HepG2 (cell line): ENCODE data around the gene NRL. TPM values are rescaled to one million over a fixed set of nuclear protein-coding genes. Genes with fewer than 3 reads are reported as not detected.
A peak's percentile ranks its signal among the peaks of the same experiment; 100 is the strongest.

Experiments used
- ATF2 ChIP-seq: sonication (generic); formaldehyde crosslinking; IDR thresholded peaks from 2 replicates; pipeline ENCODE4 v1.4.0; 2020; ENCODE audit warnings: missing genetic modification reagents
- CENPT ChIP-seq: sonication (generic); formaldehyde crosslinking; IDR thresholded peaks from 2 replicates; pipeline ENCODE4 v1.8.0; 2022; ENCODE audit warnings: low read depth, mild to moderate bottlenecking, moderate library complexity, missing genetic modification reagents
- CHD4 ChIP-seq: fragments of 200-600 bp; sonication (generic); IDR thresholded peaks from 2 replicates; pipeline ENCODE4 v1.7.0; 2017; ENCODE audit warnings: mild to moderate bottlenecking, low read length, borderline replicate concordance
- DNMT1 ChIP-seq: sonication (generic); formaldehyde crosslinking; IDR thresholded peaks from 2 replicates; pipeline ENCODE4 v1.5.1; 2020; ENCODE audit warnings: mild to moderate bottlenecking, missing genetic modification reagents
- GLMP ChIP-seq: sonication (generic); formaldehyde crosslinking; IDR thresholded peaks from 2 replicates; pipeline ENCODE4 v1.9.0; 2021; ENCODE audit warnings: missing genetic modification reagents, mild to moderate bottlenecking, borderline replicate concordance
- IRF2 ChIP-seq: IDR thresholded peaks from 2 replicates; pipeline ENCODE4 v1.6.1; 2018; ENCODE audit warnings: missing genetic modification reagents, missing compliant biosample characterization
- JUND ChIP-seq: sonication (generic); formaldehyde crosslinking; IDR thresholded peaks from 2 replicates; pipeline ENCODE4 v1.8.0; 2022; ENCODE audit warnings: mild to moderate bottlenecking, missing genetic modification reagents
- NPAS2 ChIP-seq: sonication (generic); formaldehyde crosslinking; IDR thresholded peaks from 2 replicates; pipeline ENCODE4 v1.8.0; 2022; ENCODE audit warnings: mild to moderate bottlenecking, missing genetic modification reagents, borderline replicate concordance
- NR2F6 ChIP-seq, 2 experiments: IDR thresholded peaks; 2 replicates each; pipeline ENCODE4 v1.6.1; 2016; ENCODE audit warnings: antibody characterized with exemption in 1 of 2, mild to moderate bottlenecking in 1 of 2
- RBM22 ChIP-seq: fragments of 200-400 bp; formaldehyde crosslinking; optimal IDR thresholded peaks from 2 replicates; pipeline ENCODE3; 2017; ENCODE audit warnings: mild to moderate bottlenecking, low read length, moderate library complexity
- SMAD9 ChIP-seq: sonication (generic); formaldehyde crosslinking; IDR thresholded peaks from 2 replicates; pipeline ENCODE4 v1.5.1; 2020; ENCODE audit warnings: mild to moderate bottlenecking, missing genetic modification reagents
- SNAPC4 ChIP-seq: sonication (generic); formaldehyde crosslinking; IDR thresholded peaks from 2 replicates; pipeline ENCODE4 v1.4.0; 2020; ENCODE audit warnings: mild to moderate bottlenecking, missing genetic modification reagents
- SOX13 ChIP-seq, 3 experiments: fragments of 450-650 bp in 1 of 3; sonication (generic) in 1 of 3; formaldehyde crosslinking in 1 of 3; IDR thresholded peaks in 2 of 3; conservative IDR thresholded peaks in 1 of 3; 2 replicates each; pipeline versions ENCODE4 v1.5.0 to v1.6.1; 2016 to 2020; ENCODE audit warnings: antibody characterized with exemption in 1 of 3, mild to moderate bottlenecking in 1 of 3, missing compliant biosample characterization in 1 of 3, missing genetic modification reagents in 1 of 3, moderate library complexity in 1 of 3
- SP2 ChIP-seq: sonication (generic); formaldehyde crosslinking; IDR thresholded peaks from 2 replicates; pipeline ENCODE4 v1.5.1; 2020; ENCODE audit warnings: mild to moderate bottlenecking, missing genetic modification reagents
- TFDP1 ChIP-seq: IDR thresholded peaks from 2 replicates; pipeline ENCODE4 v1.6.1; 2016; ENCODE audit warnings: missing compliant biosample characterization, missing genetic modification reagents, borderline replicate concordance
- ZNF18 ChIP-seq: sonication (generic); formaldehyde crosslinking; IDR thresholded peaks from 2 replicates; pipeline ENCODE4 v1.8.0; 2022; ENCODE audit warnings: mild to moderate bottlenecking, missing genetic modification reagents; ENCODE audit not compliant: insufficient replicate concordance
- ZNF230 ChIP-seq: sonication (generic); formaldehyde crosslinking; IDR thresholded peaks from 2 replicates; pipeline ENCODE4 v1.4.0; 2020; ENCODE audit warnings: mild to moderate bottlenecking, missing genetic modification reagents
- ZNF235 ChIP-seq: sonication (generic); formaldehyde crosslinking; IDR thresholded peaks from 2 replicates; pipeline ENCODE4 v1.8.1; 2023; ENCODE audit warnings: mild to moderate bottlenecking, missing genetic modification reagents, borderline replicate concordance
- polyA plus RNA-seq, 8 experiments: library from polyadenylated mRNA; depleted of rRNA in 3 of 8; stranded (reverse) in 7 of 8; unstranded in 1 of 8; fragments of >200 nt; fragmentation: Illumina TruSeq in 4 of 8; extraction: Trizol in 4 of 8; gene quantifications; 2 replicates each; pipeline versions ENCODE4 v1.2.1 to v1.2.3, GENCODE V29; 2011 to 2016; ENCODE audit warnings: low read depth in 4 of 8, missing spikeins in 1 of 8, mixed read lengths in 1 of 8; ENCODE audit not compliant: insufficient read depth in 1 of 8
- total RNA-seq, 5 experiments: library from RNA; depleted of rRNA; stranded (reverse); fragments of >200 nt; fragmentation: Illumina TruSeq; extraction: Trizol; gene quantifications; 2 replicates each; pipeline ENCODE4 v1.2.3, GENCODE V29; 2016; ENCODE audit warnings: low read depth in 1 of 5

The NRL gene
- total and polyA plus RNA-seq, 2 of the 13 experiments (the other 11 are each of a cell fraction or from before 2014, with no cell fraction given) = 2.5 to 4.7 TPM

GRCh38 chr14:24115422-24116127, 826 bp upstream of the NRL start (continued):
- TF ChIP-seq SNAPC4 (CRISPR knock-in tag) = no peak
- no peak for TF ChIP-seq NPAS2 (CRISPR knock-in tag)
- no peak for TF ChIP-seq SOX13 (IDR thresholded peaks at IDR 0.05)
- TF ChIP-seq SOX13 (CRISPR knock-in tag; conservative IDR thresholded peaks at IDR 0.05 in 1 of 2, IDR thresholded peaks at IDR 0.05 in 1 of 2) = no peak
- TF ChIP-seq ZNF18 = no peak
- no peak; the same call in 1 of the 2 replicates for TF ChIP-seq ZNF235 (CRISPR knock-in tag)
- TF ChIP-seq RBM22 = no peak
- no peak; the same call in 1 of the 2 replicates for TF ChIP-seq IRF2 (CRISPR knock-in tag)
- TF ChIP-seq TFDP1 (CRISPR knock-in tag) = no peak
- TF ChIP-seq CHD4 = no peak
- TF ChIP-seq JUND (CRISPR knock-in tag) = no peak
- TF ChIP-seq SP2 (CRISPR knock-in tag) = no peak
- no peak for TF ChIP-seq CENPT (CRISPR knock-in tag)
- TF ChIP-seq NR2F6 (IDR thresholded peaks at IDR 0.05) = no peak
- no peak for TF ChIP-seq NR2F6 (CRISPR knock-in tag; IDR thresholded peaks at IDR 0.05)
- peak; percentile 20; the same call in 1 of the 2 replicates for TF ChIP-seq SMAD9 (CRISPR knock-in tag)
- TF ChIP-seq ZNF230 (CRISPR knock-in tag) = 0 out of 2 replicates have a peak, but pooled peaks have one; percentile 48
- no peak for TF ChIP-seq ATF2 (CRISPR knock-in tag)
- TF ChIP-seq DNMT1 (CRISPR knock-in tag) = peak; percentile 92; the same call in 1 of the 2 replicates
- TF ChIP-seq GLMP (CRISPR knock-in tag) = no peak
